OCI-LY1 (cell line): ENCODE results near the gene BTRC.

Experiments used
- CTCF ChIP-seq: fragments of 200-600 bp; sonication (generic), shearing (Covaris generic); IDR thresholded peaks from 2 replicates; pipeline ENCODE4 v1.5.1; 2017; ENCODE audit warnings: mild to moderate bottlenecking, antibody characterized with exemption, low read length, moderate library complexity, mixed read lengths
- EZH2 ChIP-seq: fragments of 200-600 bp; sonication (generic), shearing (Covaris generic); IDR thresholded peaks from 2 replicates; pipeline ENCODE4 v1.8.0; 2017; ENCODE audit warnings: borderline replicate concordance, mixed run types, mild to moderate bottlenecking, antibody characterized with exemption, low read length, moderate library complexity, mixed read lengths

GRCh38 chr10:101476383-101476782 is 122.4 kb downstream of the BTRC start:
- TF ChIP-seq CTCF (no peak), EZH2 (no peak)
